ENCODE measurements around the gene VWC2L. TPM values are rescaled to one million over a fixed set of nuclear protein-coding genes. Genes with fewer than 3 reads are reported as not detected.

Gene VWC2L
- total and polyA plus RNA-seq, 9 donors, result 0.11 TPM; not detected in 8

- no peak for DNase-seq
- H3K27me3 ChIP-seq, result no peaks in the 10 kb centered on the region
- no peaks in the 10 kb centered on the region for H3K9me3 ChIP-seq
- no peaks in the 10 kb centered on the region for H3K36me3 ChIP-seq
- H3K4me3 ChIP-seq, result no peak overlapping the region
- H3K27ac ChIP-seq, result no peak overlapping the region
- H3K4me1 ChIP-seq (ENCODE audit: insufficient read depth), result no peaks in the 10 kb centered on the region
- intact Hi-C loops (cut with DNase I), result no loop called here
- TF ChIP-seq EP300 (IDR thresholded peaks at IDR 0.05), result no peak
- 61 to 69% (median 61%) methylated on average over 5 of the region's 5 CpGs for WGBS, 3 donors
Measured at GRCh38 chr2:214380681-214381080, 30.2 kb upstream of the VWC2L start.

DNA sequence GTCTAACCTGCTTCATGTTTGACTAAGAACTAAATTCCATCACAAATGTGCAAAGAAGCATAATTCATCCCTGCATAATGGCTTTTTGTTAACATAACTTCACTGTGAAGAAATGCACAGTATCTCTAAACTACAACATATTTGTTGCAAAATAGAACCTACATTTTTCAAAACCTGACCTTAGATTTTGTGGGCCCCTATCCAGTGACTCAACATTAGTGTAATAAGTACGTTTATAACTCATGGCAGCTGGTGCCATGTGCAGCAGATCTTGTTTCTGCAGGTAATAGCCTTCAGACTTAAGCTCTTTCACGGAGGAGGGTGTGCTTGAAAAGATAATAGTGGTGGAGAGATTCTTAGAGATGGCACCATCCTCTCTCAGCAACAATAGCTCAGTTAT lies 28.6 kb upstream of the VWC2L start:
- no peak for DNase-seq
- intact Hi-C loops (cut with DNase I), result no loop called here
- Histone ChIP-seq H3K4me3 (no peak overlapping the region), H3K4me1 (ENCODE audit: insufficient read depth) (no peaks in the 10 kb centered on the region), H3K27me3 (no peaks in the 10 kb centered on the region), H3K36me3 (no peaks in the 10 kb centered on the region), H3K9me3 (no peaks in the 10 kb centered on the region), H3K27ac (no peak overlapping the region)
- 26 to 38% (median 32%) methylated on average over 2 of the region's 2 CpGs for WGBS, 3 donors
- no peak for TF ChIP-seq POLR2A (IDR thresholded peaks at IDR 0.05)
- no peak for TF ChIP-seq EP300 (IDR thresholded peaks at IDR 0.05)
- TF ChIP-seq, protein P1, sequence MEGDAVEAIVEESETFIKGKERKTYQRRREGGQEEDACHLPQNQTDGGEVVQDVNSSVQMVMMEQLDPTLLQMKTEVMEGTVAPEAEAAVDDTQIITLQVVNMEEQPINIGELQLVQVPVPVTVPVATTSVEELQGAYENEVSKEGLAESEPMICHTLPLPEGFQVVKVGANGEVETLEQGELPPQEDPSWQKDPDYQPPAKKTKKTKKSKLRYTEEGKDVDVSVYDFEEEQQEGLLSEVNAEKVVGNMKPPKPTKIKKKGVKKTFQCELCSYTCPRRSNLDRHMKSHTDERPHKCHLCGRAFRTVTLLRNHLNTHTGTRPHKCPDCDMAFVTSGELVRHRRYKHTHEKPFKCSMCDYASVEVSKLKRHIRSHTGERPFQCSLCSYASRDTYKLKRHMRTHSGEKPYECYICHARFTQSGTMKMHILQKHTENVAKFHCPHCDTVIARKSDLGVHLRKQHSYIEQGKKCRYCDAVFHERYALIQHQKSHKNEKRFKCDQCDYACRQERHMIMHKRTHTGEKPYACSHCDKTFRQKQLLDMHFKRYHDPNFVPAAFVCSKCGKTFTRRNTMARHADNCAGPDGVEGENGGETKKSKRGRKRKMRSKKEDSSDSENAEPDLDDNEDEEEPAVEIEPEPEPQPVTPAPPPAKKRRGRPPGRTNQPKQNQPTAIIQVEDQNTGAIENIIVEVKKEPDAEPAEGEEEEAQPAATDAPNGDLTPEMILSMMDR (IDR thresholded peaks at IDR 0.05), result no peak

GRCh38 chr2:214386720-214387119 lies 24.1 kb upstream of the VWC2L start:
- 82 to 89% (median 82%) methylated on average over 2 of the region's 2 CpGs for WGBS, 3 donors
- Histone ChIP-seq H3K27ac (no peak overlapping the region), H3K27me3 (no peaks in the 10 kb centered on the region), H3K9me3 (no peaks in the 10 kb centered on the region), H3K36me3 (no peaks in the 10 kb centered on the region), H3K4me3 (no peak overlapping the region), H3K4me1 (ENCODE audit: insufficient read depth) (no peaks in the 10 kb centered on the region)
- no peak for DNase-seq
- TF ChIP-seq POLR2A (IDR thresholded peaks at IDR 0.05) (no peak), EP300 (IDR thresholded peaks at IDR 0.05) (no peak)
- TF ChIP-seq, protein P1 (IDR thresholded peaks at IDR 0.05), result no peak
- intact Hi-C loops (cut with DNase I), result no loop called here

DNA sequence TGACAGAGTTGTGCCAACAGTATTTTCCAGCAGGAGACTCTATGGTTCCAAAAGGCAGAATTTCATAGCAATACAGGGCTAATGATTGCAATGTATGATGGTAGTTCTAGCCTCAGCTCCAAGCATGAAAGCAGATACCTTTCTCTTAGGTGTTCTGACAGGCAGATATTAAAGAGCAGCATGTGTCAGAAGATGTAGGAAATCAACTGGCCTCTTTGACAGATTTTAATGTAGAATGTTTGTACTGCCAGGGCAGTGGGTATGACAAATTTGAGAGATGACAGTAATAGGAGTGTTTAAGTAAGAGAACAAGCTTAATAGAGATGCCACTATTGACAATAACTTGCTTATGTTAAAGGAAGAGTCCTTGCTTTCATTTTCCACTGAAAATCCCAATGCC lies 21.5 kb upstream of the VWC2L start:
- Histone ChIP-seq H3K9me3 (no peaks in the 10 kb centered on the region), H3K36me3 (no peaks in the 10 kb centered on the region), H3K27ac (no peak overlapping the region), H3K4me1 (ENCODE audit: insufficient read depth) (no peaks in the 10 kb centered on the region), H3K4me3 (no peak overlapping the region), H3K27me3 (no peaks in the 10 kb centered on the region)
- no peak for DNase-seq
- TF ChIP-seq EP300 (IDR thresholded peaks at IDR 0.05) (no peak), POLR2A (IDR thresholded peaks at IDR 0.05) (no peak)
- TF ChIP-seq, protein P1 (IDR thresholded peaks at IDR 0.05), result no peak
- intact Hi-C loops (cut with DNase I), result no loop called here

GRCh38 chr2:214393796-214394195 lies 17.1 kb upstream of the VWC2L start:
- TF ChIP-seq, protein P1 (IDR thresholded peaks at IDR 0.05), result no peak
- TF ChIP-seq POLR2A (IDR thresholded peaks at IDR 0.05) (no peak), EP300 (IDR thresholded peaks at IDR 0.05) (no peak)
- no peaks in the 10 kb centered on the region for H3K4me1 ChIP-seq (ENCODE audit: insufficient read depth)
- intact Hi-C loops (cut with DNase I), result no loop called here
- no peaks in the 10 kb centered on the region for H3K9me3 ChIP-seq
- H3K27me3 ChIP-seq, result no peaks in the 10 kb centered on the region
- DNase-seq, result no peak
- H3K27ac ChIP-seq, result no peak overlapping the region
- no peaks in the 10 kb centered on the region for H3K36me3 ChIP-seq
- no peak overlapping the region for H3K4me3 ChIP-seq

Measured in ovary (tissue), 9 donors.